ACHN (cell line): ENCODE data around the gene PIK3C3.

Experiments
- DNase-seq: peaks from one replicate; pipeline ENCODE4 v3.0.0-alpha.2; 2015
- in situ Hi-C: cut with HindIII; loops from 2 replicates; pipeline ENCODE4 v1.10.0; 2017; ENCODE audit warnings: low sequenced_read_pairs, low pct_ligation_motif_present, low pct_unique_long_range_greater_than_20kb

The PIK3C3 gene

GRCh38 chr18:41955688-41956087 is 654 bp downstream of the PIK3C3 start:
- in situ Hi-C loops = no loop called here
- DNase-seq = peak; percentile 10

- in situ Hi-C loops = no loop called here
- no peak for DNase-seq
Observed at GRCh38 chr18:41959045-41959444, 4.0 kb downstream of the PIK3C3 start.

GRCh38 chr18:41965634-41966255 is 10.7 kb downstream of the PIK3C3 start:
- in situ Hi-C loops = no loop called here

DNA sequence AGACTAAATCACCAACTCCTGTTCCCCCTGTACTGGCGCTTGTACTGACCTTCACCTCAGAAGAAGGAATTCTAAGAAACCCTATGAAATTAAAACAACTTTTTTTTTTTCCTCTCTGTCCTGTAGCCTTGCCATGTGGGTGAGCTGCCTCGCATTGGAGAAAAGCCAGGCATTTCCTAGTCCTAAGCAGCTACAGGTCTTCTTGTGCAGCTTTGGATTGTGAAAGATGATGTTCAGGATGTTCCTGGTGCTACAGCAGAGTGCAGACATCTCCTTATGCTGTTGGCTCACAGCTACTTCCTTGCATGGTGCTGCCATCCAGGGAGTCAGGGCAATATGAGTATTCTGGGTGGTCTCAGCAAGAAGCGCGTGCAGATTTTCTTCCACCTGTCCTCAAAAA is 11.9 kb downstream of the PIK3C3 start:
- DNase-seq = no peak
- in situ Hi-C loops = no loop called here

More at GRCh38 chr18:41965634-41966255, 10.7 kb downstream of the PIK3C3 start:
- no peak for DNase-seq

- in situ Hi-C loops = no loop called here
- no peak for DNase-seq
Observed at GRCh38 chr18:41967680-41968079, 12.6 kb downstream of the PIK3C3 start.

GRCh38 chr18:41969881-41970280 is 14.8 kb downstream of the PIK3C3 start:
- DNase-seq = no peak
- in situ Hi-C loops = no loop called here

- DNase-seq = no peak
- in situ Hi-C loops = no loop called here
Observed at GRCh38 chr18:41972067-41972925, 17.3 kb downstream of the PIK3C3 start.

DNA sequence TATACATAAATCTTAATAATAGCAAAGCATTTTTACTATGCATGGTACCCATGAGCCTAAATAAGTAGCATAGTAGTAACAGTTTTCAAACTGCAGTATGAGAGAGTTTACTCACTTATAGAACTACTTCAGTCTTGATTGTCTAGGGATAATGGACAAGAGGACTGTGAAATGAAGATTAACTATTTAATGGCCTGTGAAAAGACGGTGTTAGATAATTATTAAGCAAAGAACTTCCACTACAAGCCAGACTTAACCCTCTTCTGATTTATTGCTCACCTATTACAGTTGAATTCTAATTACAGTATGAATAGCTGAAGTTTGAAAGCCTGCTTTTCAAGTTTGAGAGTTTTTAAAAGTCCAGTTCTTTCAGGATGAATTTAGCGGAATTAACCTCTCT is 18.9 kb downstream of the PIK3C3 start:
- in situ Hi-C loops = no loop called here
- peak; percentile 18 for DNase-seq

DNA sequence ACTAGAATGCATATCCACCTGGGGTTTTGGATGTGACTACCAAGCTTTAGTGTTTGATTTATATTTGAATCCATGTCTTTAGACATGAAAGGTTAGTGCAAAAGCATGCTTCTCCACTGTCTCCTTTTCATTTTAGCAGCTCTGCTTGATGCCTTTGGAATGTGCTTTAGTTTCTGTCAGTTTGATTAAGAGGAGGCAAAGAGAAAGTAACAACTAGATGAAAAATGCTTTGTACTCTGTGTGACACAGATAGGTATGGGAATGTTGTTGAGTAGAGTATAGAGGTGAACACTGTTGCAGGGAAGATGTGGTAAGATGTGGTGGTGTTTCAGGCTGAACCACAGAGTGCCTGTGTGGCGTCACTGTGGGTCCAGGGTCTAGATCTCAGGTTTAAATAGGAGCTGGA is 19.8 kb downstream of the PIK3C3 start:
- no peak for DNase-seq
- in situ Hi-C loops = no loop called here

GRCh38 chr18:41975284-41975683 is 20.2 kb downstream of the PIK3C3 start:
- no peak for DNase-seq
- in situ Hi-C loops = no loop called here

DNA sequence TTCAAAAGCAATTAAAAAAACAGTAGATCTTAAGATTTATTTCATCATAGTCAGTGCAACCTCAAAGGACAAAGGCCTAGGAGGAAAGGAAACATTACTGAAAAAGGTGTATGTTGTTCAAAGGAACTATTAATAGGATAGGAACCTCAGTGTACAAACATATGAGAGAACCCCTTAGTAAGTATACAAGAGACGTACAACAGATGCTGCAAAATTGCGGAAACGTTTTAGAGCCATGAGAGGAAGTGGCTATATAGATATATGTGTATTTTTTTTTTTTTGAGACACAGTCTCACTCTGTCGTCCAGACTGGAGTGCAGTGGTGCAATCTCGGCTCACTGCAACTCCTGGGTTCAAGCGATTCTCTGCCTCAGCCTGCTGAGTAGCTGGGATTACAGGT is 22.2 kb downstream of the PIK3C3 start:
- DNase-seq = no peak
- in situ Hi-C loops = no loop called here

DNA sequence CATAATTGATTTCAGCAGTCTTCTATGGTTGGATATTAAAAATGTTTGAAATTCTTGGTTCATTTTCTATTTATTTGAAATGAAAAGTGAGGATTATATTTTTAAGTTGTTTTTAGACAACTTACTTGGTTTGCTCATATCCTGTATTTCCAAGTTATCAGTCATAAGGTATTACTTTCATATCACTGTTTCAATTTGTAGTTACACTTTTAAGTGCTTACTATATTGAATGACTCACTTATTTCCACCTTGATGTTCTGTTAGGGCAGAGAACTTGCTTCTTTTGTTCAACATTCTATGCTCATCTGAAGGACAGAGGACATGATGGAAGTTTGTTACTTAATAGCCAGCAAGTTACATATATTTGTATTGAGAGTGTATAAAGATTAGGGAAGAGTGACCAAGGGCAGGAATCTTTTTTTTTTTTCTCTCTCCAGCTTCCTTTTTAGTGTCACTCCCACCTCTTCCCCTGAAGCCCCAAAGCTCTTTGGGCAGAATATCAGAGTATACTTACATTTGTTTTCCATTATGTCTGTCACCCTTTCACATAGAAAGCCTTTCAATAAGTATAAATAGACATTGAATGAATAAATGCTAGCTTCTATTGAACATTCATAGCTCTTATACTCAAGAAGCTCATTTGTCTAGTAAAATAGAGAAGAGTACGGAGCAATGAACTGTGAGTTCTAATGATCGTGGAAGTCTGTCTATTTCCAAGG is 28.1 kb downstream of the PIK3C3 start:
- no peak for DNase-seq

DNA sequence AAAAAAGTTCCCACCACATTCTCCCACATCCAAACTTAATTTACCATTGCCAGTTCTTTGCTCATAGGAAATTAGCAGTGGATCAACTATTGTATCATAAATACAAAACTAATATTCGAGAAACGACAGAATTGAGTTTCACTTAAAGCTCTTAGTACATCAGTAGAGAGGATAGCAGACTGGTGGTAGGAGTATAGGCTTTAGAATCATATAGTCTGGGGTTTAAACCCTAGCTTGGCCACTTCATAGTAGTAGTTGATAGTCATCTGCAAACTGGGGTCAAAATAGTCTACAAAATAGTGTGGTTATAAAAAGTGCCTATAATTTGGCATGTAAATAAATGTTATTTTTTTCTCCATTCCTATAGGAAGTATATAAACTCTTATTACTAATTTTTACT is 30.9 kb downstream of the PIK3C3 start:
- no peak for DNase-seq
- in situ Hi-C loops = no loop called here

More for the DNA sequence above, 28.1 kb downstream of the PIK3C3 start:
- in situ Hi-C loops = no loop called here

GRCh38 chr18:41989508-41989907 is 34.5 kb downstream of the PIK3C3 start:
- in situ Hi-C loops = no loop called here
- DNase-seq = no peak

DNA sequence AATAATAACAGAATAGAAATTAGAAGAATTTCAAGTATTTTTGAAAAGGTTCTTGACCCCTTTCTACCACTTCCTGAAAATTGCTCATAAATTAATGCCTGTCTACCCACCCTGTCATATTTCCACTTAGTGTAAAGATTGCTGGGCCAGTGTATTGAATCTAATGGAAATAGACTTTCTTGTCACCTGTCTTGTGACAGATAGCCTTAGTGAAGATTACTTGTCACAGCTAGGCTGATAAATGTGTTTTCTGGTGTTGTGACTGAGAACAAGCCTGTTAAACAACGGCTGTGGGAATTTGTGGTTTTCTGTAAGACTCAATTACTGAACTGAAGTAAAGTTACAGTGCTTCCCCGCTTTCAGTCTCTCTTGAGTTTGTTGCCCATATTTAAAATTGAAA is 37.0 kb downstream of the PIK3C3 start:
- in situ Hi-C loops = no loop called here
- no peak for DNase-seq

DNA sequence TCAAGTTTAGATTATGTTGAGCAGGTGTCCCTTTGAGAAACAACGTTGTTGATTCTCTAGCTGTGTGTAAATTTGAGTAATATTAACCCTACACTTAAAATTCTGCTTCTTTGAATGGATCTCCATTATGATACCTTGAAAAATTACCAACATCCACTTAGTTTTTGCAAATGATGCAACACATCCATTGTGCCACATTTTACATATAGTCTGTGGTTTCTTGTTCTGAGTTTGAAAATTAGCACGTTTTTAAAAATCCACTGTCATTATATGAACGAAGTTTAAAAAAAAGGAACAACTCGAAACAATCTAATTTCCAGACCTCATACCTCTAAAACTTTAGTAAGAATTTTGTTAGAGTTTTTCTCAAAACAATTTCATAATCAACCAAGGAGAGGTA is 37.7 kb downstream of the PIK3C3 start:
- in situ Hi-C loops = no loop called here
- no peak for DNase-seq

DNA sequence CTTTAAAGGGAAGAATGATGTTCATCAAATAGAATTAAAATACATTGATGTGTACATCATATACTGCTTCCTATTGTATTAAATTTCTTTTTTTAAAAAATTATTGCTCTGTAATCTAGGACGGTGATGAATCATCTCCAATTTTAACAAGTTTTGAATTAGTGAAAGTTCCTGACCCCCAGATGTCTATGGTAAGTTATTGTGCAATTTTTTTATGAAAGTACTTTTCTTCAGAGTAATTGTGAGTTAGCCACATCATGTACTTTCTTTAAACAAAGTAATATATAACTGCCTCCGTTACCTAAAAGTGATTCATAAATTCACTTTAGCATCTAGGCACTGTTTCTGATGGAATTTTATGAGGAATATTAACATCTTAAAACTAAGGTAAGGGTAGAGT is 38.1 kb downstream of the PIK3C3 start:
- no peak for DNase-seq
- in situ Hi-C loops = no loop called here

- in situ Hi-C loops = no loop called here
Observed at GRCh38 chr18:41996020-41996419, 41.0 kb downstream of the PIK3C3 start.

DNA sequence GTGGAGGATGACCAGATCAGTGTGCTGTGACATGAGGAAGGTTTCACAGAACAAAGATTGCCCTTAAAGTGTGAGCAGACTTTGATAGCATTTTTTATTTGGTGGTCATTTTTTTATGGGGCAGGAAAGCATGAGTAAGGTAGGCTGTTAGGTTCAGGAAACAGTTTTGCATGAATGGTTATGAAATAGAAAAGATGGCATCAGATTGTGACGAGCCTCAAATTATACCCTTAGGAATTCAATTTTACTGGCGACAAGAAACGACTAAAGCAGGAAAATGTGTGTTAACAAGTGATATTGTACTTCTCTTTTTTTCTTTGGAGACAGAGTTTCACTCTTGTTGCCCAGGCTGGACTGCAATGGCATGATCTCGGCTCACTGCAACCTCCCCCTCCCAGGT is 44.7 kb downstream of the PIK3C3 start:
- in situ Hi-C loops = no loop called here

More at GRCh38 chr18:41996020-41996419, 41.0 kb downstream of the PIK3C3 start:
- DNase-seq = no peak

More for the DNA sequence above, 44.7 kb downstream of the PIK3C3 start:
- no peak for DNase-seq
